Gastroesophageal sphincter (tissue), 3 donors: ENCODE results near the gene ABCA4.

Source experiments
- POLR2A ChIP-seq, 2 donors: fragments of 450-650 bp; IDR thresholded peaks; one replicate each; pipeline ENCODE4 v1.6.1; 2017; ENCODE audit warnings: antibody characterized with exemption in 2 of 2, mild to moderate bottlenecking in 2 of 2, moderate library complexity in 1 of 2
- POLR2AphosphoS5 ChIP-seq: sonication (generic); formaldehyde crosslinking; IDR thresholded peaks from one replicate; pipeline ENCODE4 v1.6.1; 2017; ENCODE audit warnings: antibody characterized with exemption
- TF ChIP-seq, protein P1 (sequence below), 4 experiments: fragments of 200-600 bp in 2 of 4; fragments of 450-650 bp in 2 of 4; sonication (generic) in 1 of 4; IDR thresholded peaks; one replicate each; pipeline ENCODE4 v1.5.1; 2017 to 2019; ENCODE audit warnings: antibody characterized with exemption in 4 of 4, mild to moderate bottlenecking in 2 of 4, moderate library complexity in 2 of 4

DNA sequence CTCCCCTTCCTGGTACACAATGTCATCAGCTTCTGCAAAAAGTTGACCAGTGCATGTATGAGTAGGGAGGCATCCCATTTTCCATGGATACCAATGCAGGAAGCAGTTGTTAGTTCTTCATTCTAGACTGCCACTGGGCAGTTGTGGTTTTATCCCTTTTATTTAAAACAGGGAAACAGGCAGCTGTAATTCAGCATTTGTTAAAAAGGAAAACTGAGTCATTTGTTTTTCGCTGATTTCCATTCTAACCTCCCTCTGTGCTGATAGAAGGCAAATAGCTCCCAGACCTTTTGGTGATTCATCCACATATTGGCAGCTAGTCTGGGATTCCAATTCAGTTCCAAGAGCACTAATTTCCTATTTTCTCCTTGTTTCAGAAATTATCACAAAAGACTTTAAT lies 21.1 kb upstream of the ABCA4 start:
- TF ChIP-seq, protein P1, sequence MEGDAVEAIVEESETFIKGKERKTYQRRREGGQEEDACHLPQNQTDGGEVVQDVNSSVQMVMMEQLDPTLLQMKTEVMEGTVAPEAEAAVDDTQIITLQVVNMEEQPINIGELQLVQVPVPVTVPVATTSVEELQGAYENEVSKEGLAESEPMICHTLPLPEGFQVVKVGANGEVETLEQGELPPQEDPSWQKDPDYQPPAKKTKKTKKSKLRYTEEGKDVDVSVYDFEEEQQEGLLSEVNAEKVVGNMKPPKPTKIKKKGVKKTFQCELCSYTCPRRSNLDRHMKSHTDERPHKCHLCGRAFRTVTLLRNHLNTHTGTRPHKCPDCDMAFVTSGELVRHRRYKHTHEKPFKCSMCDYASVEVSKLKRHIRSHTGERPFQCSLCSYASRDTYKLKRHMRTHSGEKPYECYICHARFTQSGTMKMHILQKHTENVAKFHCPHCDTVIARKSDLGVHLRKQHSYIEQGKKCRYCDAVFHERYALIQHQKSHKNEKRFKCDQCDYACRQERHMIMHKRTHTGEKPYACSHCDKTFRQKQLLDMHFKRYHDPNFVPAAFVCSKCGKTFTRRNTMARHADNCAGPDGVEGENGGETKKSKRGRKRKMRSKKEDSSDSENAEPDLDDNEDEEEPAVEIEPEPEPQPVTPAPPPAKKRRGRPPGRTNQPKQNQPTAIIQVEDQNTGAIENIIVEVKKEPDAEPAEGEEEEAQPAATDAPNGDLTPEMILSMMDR (IDR thresholded peaks at IDR 0.05), result no peak
- TF ChIP-seq POLR2A (IDR thresholded peaks at IDR 0.05), result no peak
- no peak for TF ChIP-seq POLR2AphosphoS5
